Liver (tissue), 9 donors: ENCODE measurements around the gene RESP18. TPM values are rescaled to one million over a fixed set of nuclear protein-coding genes. Genes with fewer than 3 reads are reported as not detected.

ENCODE experiments used
- DNase-seq: peaks from one replicate; pipeline ENCODE4 v3.0.0-alpha.2; 2017; ENCODE audit warnings: low spot score
- H3K27ac ChIP-seq, 2 donors: one replicate each; pipeline ENCODE4 v1.7.0; 2013; ENCODE audit warnings: inconsistent platforms in 2 of 2, low read length in 2 of 2, control low read depth in 1 of 2, low read depth in 1 of 2, mild to moderate bottlenecking in 1 of 2
- H3K27me3 ChIP-seq, 4 donors: one replicate each; pipeline versions ENCODE4 v1.6.1 to v1.7.0; 2013; ENCODE audit warnings: low read length in 3 of 4, inconsistent platforms in 1 of 4, mild to moderate bottlenecking in 1 of 4, moderate library complexity in 1 of 4; ENCODE audit not compliant: control insufficient read depth in 4 of 4, insufficient read depth in 4 of 4
- H3K36me3 ChIP-seq, 4 donors: one replicate each; pipeline versions ENCODE4 v1.6.1 to v1.7.0; 2013; ENCODE audit warnings: low read length in 3 of 4, mild to moderate bottlenecking in 3 of 4, low read depth in 1 of 4, moderate library complexity in 1 of 4; ENCODE audit not compliant: control insufficient read depth in 4 of 4, insufficient read depth in 3 of 4
- H3K4me1 ChIP-seq, 4 donors: one replicate each; pipeline versions ENCODE4 v1.6.1 to v1.7.0; 2013; ENCODE audit warnings: low read length in 3 of 4, mild to moderate bottlenecking in 3 of 4, moderate library complexity in 1 of 4; ENCODE audit not compliant: control insufficient read depth in 4 of 4, insufficient read depth in 4 of 4
- H3K4me3 ChIP-seq, 3 donors: one replicate each; pipeline versions ENCODE4 v1.6.1 to v1.7.0; 2013; ENCODE audit warnings: low read length in 3 of 3, control low read depth in 1 of 3, low read depth in 1 of 3, mild to moderate bottlenecking in 1 of 3
- H3K9ac ChIP-seq, 2 donors: one replicate each; pipeline ENCODE4 v1.7.0; 2013; ENCODE audit warnings: low read length in 2 of 2, mild to moderate bottlenecking in 2 of 2, moderate library complexity in 2 of 2, control low read depth in 1 of 2, low read depth in 1 of 2
- H3K9me3 ChIP-seq, 4 donors: one replicate each; pipeline versions ENCODE4 v1.6.1 to v1.7.0; 2013; ENCODE audit warnings: low read length in 3 of 4; ENCODE audit not compliant: control insufficient read depth in 4 of 4
- CTCF ChIP-seq: fragments of 150-350 bp; IDR thresholded peaks from 2 replicates; pipeline ENCODE4 v1.5.1; 2017; ENCODE audit warnings: improper control_type of control experiment, low read depth, low read length; ENCODE audit not compliant: missing input control
- EGR1 ChIP-seq, 2 donors: IDR thresholded peaks; 2 replicates each; pipeline ENCODE4 v1.6.1; 2016 to 2018; ENCODE audit warnings: antibody characterized with exemption in 2 of 2, low read depth in 2 of 2
- FOXA1 ChIP-seq: IDR thresholded peaks from 2 replicates; pipeline ENCODE4 v1.6.1; 2016; ENCODE audit warnings: antibody characterized with exemption
- FOXA2 ChIP-seq: IDR thresholded peaks from 2 replicates; pipeline ENCODE4 v1.6.1; 2016; ENCODE audit warnings: antibody characterized with exemption
- GABPA ChIP-seq, 2 donors: IDR thresholded peaks in 1 of 2; conservative IDR thresholded peaks in 1 of 2; 2 replicates each; pipeline ENCODE4 v1.6.1; 2016; ENCODE audit warnings: antibody characterized with exemption in 2 of 2, mild to moderate bottlenecking in 1 of 2, moderate library complexity in 1 of 2
- HNF4A ChIP-seq, 2 donors: conservative IDR thresholded peaks; 2 replicates each; pipeline ENCODE4 v1.6.1; 2016; ENCODE audit warnings: antibody characterized with exemption in 2 of 2, mild to moderate bottlenecking in 2 of 2
- HNF4G ChIP-seq: IDR thresholded peaks from 2 replicates; pipeline ENCODE4 v1.6.1; 2016; ENCODE audit warnings: antibody characterized with exemption
- JUND ChIP-seq, 2 donors: IDR thresholded peaks; 2 replicates each; pipeline ENCODE4 v1.6.1; 2016; ENCODE audit warnings: antibody characterized with exemption in 2 of 2
- NR2F2 ChIP-seq: IDR thresholded peaks from 2 replicates; pipeline ENCODE4 v1.6.1; 2016; ENCODE audit warnings: antibody characterized with exemption
- RAD21 ChIP-seq, 2 donors: IDR thresholded peaks; 2 replicates each; pipeline ENCODE4 v1.6.1; 2016; ENCODE audit warnings: antibody characterized with exemption in 2 of 2, mild to moderate bottlenecking in 2 of 2
- RXRA ChIP-seq, 2 donors: IDR thresholded peaks; 2 replicates each; pipeline ENCODE4 v1.6.1; 2017 to 2018; ENCODE audit warnings: antibody characterized with exemption in 2 of 2, mild to moderate bottlenecking in 1 of 2
- SP1 ChIP-seq: IDR thresholded peaks from 2 replicates; pipeline ENCODE4 v1.6.1; 2018; ENCODE audit warnings: antibody characterized with exemption, mild to moderate bottlenecking
- TAF1 ChIP-seq: conservative IDR thresholded peaks from 2 replicates; pipeline ENCODE4 v1.6.1; 2016; ENCODE audit warnings: antibody characterized with exemption, mild to moderate bottlenecking
- WGBS: extraction: QIAGEN DNeasy Blood & Tissue Kit; methylation state at CpG from one replicate; pipeline ENCODE4 v1.1.7; 2013; 5-methylcytosine and 5-hydroxymethylcytosine counted together
- polyA plus RNA-seq, 2 donors: library from polyadenylated mRNA; stranded (reverse) in 1 of 2; unstranded in 1 of 2; fragments of 200-250 nt in 1 of 2; fragments of >200 nt in 1 of 2; fragmentation: Nextera tagmentation in 1 of 2; extraction: Ambion mirVana in 1 of 2; gene quantifications; one replicate each; pipeline versions ENCODE4 v1.2.1 to v1.2.3, GENCODE V29; 2013 to 2015
- total RNA-seq, 2 donors: library from RNA; depleted of rRNA; stranded (reverse); fragments of >200 nt; gene quantifications; one replicate each; pipeline ENCODE4 v1.2.3, GENCODE V29; 2014
- TF ChIP-seq, protein P1 (sequence below): IDR thresholded peaks from 2 replicates; pipeline ENCODE4 v1.6.1; 2016; ENCODE audit warnings: antibody characterized with exemption, mild to moderate bottlenecking
- TF ChIP-seq, protein P2 (sequence below): IDR thresholded peaks from 2 replicates; pipeline ENCODE4 v1.6.1; 2016; ENCODE audit warnings: antibody characterized with exemption
- TF ChIP-seq, protein P3 (sequence below): IDR thresholded peaks from 2 replicates; pipeline ENCODE4 v1.6.1; 2016; ENCODE audit warnings: antibody characterized with exemption
- TF ChIP-seq, protein P4 (sequence below): IDR thresholded peaks from 2 replicates; pipeline ENCODE4 v1.6.1; 2016; ENCODE audit warnings: antibody characterized with exemption
- donor health status: healthy.
- donor health status: healthy.
- donor health status: healthy.
- donor health status: healthy.
- donor health status: healthy.

The RESP18 gene
- total and polyA plus RNA-seq, 4 donors: not detected

- TF ChIP-seq, protein P1, sequence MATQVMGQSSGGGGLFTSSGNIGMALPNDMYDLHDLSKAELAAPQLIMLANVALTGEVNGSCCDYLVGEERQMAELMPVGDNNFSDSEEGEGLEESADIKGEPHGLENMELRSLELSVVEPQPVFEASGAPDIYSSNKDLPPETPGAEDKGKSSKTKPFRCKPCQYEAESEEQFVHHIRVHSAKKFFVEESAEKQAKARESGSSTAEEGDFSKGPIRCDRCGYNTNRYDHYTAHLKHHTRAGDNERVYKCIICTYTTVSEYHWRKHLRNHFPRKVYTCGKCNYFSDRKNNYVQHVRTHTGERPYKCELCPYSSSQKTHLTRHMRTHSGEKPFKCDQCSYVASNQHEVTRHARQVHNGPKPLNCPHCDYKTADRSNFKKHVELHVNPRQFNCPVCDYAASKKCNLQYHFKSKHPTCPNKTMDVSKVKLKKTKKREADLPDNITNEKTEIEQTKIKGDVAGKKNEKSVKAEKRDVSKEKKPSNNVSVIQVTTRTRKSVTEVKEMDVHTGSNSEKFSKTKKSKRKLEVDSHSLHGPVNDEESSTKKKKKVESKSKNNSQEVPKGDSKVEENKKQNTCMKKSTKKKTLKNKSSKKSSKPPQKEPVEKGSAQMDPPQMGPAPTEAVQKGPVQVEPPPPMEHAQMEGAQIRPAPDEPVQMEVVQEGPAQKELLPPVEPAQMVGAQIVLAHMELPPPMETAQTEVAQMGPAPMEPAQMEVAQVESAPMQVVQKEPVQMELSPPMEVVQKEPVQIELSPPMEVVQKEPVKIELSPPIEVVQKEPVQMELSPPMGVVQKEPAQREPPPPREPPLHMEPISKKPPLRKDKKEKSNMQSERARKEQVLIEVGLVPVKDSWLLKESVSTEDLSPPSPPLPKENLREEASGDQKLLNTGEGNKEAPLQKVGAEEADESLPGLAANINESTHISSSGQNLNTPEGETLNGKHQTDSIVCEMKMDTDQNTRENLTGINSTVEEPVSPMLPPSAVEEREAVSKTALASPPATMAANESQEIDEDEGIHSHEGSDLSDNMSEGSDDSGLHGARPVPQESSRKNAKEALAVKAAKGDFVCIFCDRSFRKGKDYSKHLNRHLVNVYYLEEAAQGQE: no peak
- TF ChIP-seq, protein P2, sequence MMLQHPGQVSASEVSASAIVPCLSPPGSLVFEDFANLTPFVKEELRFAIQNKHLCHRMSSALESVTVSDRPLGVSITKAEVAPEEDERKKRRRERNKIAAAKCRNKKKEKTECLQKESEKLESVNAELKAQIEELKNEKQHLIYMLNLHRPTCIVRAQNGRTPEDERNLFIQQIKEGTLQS: no peak
- TF ChIP-seq HNF4G: no peak
Observed at GRCh38 chr2:219282375-219282774, 50.2 kb downstream of the RESP18 start (continued).

DNA sequence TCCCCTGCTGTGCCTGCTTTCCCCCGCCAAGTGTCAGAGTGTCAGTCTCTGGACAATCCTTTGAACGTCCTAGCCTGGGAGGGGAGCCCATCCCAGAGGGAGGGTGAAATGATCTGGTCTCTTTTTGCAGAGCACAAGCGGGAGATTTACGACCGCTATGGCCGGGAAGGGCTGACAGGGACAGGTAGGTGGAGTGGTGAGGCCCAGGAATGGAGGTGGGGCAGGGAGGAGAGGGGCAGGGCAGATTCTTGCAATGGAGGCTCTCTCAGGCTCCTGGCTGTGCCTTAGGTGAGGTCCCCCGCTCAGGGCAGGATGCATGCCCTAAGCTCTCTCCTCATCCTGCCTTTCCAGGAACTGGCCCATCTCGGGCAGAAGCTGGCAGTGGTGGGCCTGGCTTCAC, 51.0 kb downstream of the RESP18 start:
- 97% methylated on average over 8 of the region's 8 CpGs for WGBS
- TF ChIP-seq, protein P2: no peak
- no peak for TF ChIP-seq GABPA (IDR thresholded peaks at IDR 0.05 in 1 of 2, conservative IDR thresholded peaks at IDR 0.05 in 1 of 2)
- no peak for TF ChIP-seq JUND (IDR thresholded peaks at IDR 0.05)
- TF ChIP-seq FOXA1: no peak
- TF ChIP-seq, protein P1: no peak
- TF ChIP-seq, protein P3, sequence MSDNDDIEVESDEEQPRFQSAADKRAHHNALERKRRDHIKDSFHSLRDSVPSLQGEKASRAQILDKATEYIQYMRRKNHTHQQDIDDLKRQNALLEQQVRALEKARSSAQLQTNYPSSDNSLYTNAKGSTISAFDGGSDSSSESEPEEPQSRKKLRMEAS: no peak
- TF ChIP-seq RXRA (IDR thresholded peaks at IDR 0.05): no peak
- TF ChIP-seq SP1: no peak
- TF ChIP-seq, protein P4, sequence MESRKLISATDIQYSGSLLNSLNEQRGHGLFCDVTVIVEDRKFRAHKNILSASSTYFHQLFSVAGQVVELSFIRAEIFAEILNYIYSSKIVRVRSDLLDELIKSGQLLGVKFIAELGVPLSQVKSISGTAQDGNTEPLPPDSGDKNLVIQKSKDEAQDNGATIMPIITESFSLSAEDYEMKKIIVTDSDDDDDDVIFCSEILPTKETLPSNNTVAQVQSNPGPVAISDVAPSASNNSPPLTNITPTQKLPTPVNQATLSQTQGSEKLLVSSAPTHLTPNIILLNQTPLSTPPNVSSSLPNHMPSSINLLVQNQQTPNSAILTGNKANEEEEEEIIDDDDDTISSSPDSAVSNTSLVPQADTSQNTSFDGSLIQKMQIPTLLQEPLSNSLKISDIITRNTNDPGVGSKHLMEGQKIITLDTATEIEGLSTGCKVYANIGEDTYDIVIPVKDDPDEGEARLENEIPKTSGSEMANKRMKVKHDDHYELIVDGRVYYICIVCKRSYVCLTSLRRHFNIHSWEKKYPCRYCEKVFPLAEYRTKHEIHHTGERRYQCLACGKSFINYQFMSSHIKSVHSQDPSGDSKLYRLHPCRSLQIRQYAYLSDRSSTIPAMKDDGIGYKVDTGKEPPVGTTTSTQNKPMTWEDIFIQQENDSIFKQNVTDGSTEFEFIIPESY: no peak
- TF ChIP-seq RAD21 (IDR thresholded peaks at IDR 0.05): no peak
- no peak for TF ChIP-seq EGR1 (IDR thresholded peaks at IDR 0.05; ENCODE audit: low read depth in 2 of 2)
- no peak for TF ChIP-seq CTCF
- TF ChIP-seq FOXA2: no peak
- no peak for TF ChIP-seq NR2F2
- no peak for TF ChIP-seq TAF1
- TF ChIP-seq HNF4A (conservative IDR thresholded peaks at IDR 0.05): no peak
- no peak for TF ChIP-seq HNF4G
- Histone ChIP-seq H3K27ac (no peak overlapping the region), H3K9me3 (no peaks in the 10 kb centered on the region), H3K4me3 (no peak overlapping the region), H3K27me3 (no peaks in the 10 kb centered on the region), H3K4me1 (peaks cover 7 to 24% (median 14%) of the 10 kb centered on the region in 4 donors), H3K36me3 (peaks cover 8 to 45% (median 37%) of the 10 kb centered on the region in 4 donors), H3K9ac (no peak overlapping the region)
- DNase-seq: no peak
